Heart left ventricle (tissue), 13 donors: ENCODE measurements around the gene SUGCT.

ENCODE experiments used
- CTCF ChIP-seq, 12 donors: fragments of 200-600 bp; sonication (generic) in 4 of 12; IDR thresholded peaks; one replicate each; pipeline versions ENCODE4 v1.5.0 to v1.8.0; 2018 to 2022; ENCODE audit warnings: antibody characterized with exemption in 12 of 12, mild to moderate bottlenecking in 5 of 12
- POLR2A ChIP-seq, 2 donors: fragments of 450-650 bp; IDR thresholded peaks; one replicate each; pipeline ENCODE4 v1.6.1; 2017; ENCODE audit warnings: antibody characterized with exemption in 2 of 2, mild to moderate bottlenecking in 2 of 2, moderate library complexity in 2 of 2
- donor health status: ischemic (EF 13 %, LVEDD 7.1; RV severe dilation, severe dysfunction).
- donor health status: DM: no; HTN: yes; CAD: no.
- donor health status: DM: no; HTN: no; CAD: no.
- donor health status: ischemic (EF 25% LVEDD 6.9; RV normal size, moderate dysfunction).
- donor health status: ischemic (EF 25% LVEDD 5.7; RV mildly dilated, moderate dysfunction).
- donor health status: ischemic (EF 35%, LVEDD 5.7; RV mildly dilated, moderate dysfunction).
- donor health status: nonischemic (EF 11% LVEDD 7.7; RV severe dilation, severe dysfunction).
- donor health status: DM: yes; HTN: yes; CAD: no.
- donor health status: PGD.
- donor health status: ischemic (EF 29% LVEDD 5.4; RV normal size, mild dysfunction).
- donor health status: nonischemic (EF 23%, LVEDD 6.1; RV moderate dilation, normal function).

- TF ChIP-seq CTCF (IDR thresholded peaks at IDR 0.05) (no peak), POLR2A (IDR thresholded peaks at IDR 0.05) (no peak)
Observed at GRCh38 chr7:40542982-40543741, 408.4 kb downstream of the SUGCT start.
